Psoas muscle (tissue), 8 donors: Measurements from ENCODE around the gene SIRPA. TPM values are rescaled to one million over a fixed set of nuclear protein-coding genes. Genes with fewer than 3 reads are reported as not detected.
A peak's percentile ranks its signal among the peaks of the same experiment; 100 is the strongest.

Experiments used
- ATAC-seq, 4 donors: fragments of 200-7000 bp; cut with Tn5 transposase; one replicate each; pipeline ENCODE4 v1.9.1; 2020; ENCODE audit warnings: moderate library complexity in 3 of 4, mild to moderate bottlenecking in 2 of 4
- DNase-seq, 2 donors: peaks; one replicate each; pipeline ENCODE4 v3.0.0-alpha.2; 2020
- H3K27ac ChIP-seq: fragments of 200-600 bp; one replicate; pipeline ENCODE4 v1.8.0; 2022
- H3K27me3 ChIP-seq, 3 donors: fragments of 200-600 bp in 1 of 3; one replicate each; pipeline versions ENCODE4 v1.6.1 to v1.8.0; 2013 to 2022; ENCODE audit warnings: low read length in 2 of 3, mild to moderate bottlenecking in 2 of 3, moderate library complexity in 1 of 3; ENCODE audit not compliant: insufficient read depth in 3 of 3
- H3K36me3 ChIP-seq, 2 donors: fragments of 200-600 bp in 1 of 2; one replicate each; pipeline versions ENCODE4 v1.6.1 to v1.8.0; 2013 to 2022; ENCODE audit warnings: low read depth in 1 of 2, mild to moderate bottlenecking in 1 of 2, moderate library complexity in 1 of 2; ENCODE audit not compliant: insufficient read depth in 1 of 2
- H3K4me1 ChIP-seq: fragments of 200-600 bp; one replicate; pipeline ENCODE4 v1.8.0; 2022
- H3K4me3 ChIP-seq: fragments of 200-600 bp; one replicate; pipeline ENCODE4 v1.8.0; 2022; ENCODE audit warnings: mild to moderate bottlenecking
- H3K9me3 ChIP-seq: fragments of 200-600 bp; one replicate; pipeline ENCODE4 v1.8.0; 2022
- WGBS, 3 donors: extraction: QIAGEN DNeasy Blood & Tissue Kit; methylation state at CpG; one replicate each; pipeline versions ENCODE4 v1.1.6 to v1.1.7; 2013; 5-methylcytosine and 5-hydroxymethylcytosine counted together
- intact Hi-C, 2 donors: fragments of 100-400 bp; cut with DNase I; formaldehyde crosslinking; loops; one replicate each; pipeline versions ENCODE4 v1.11.0 to v1.14.2; 2022
- polyA plus RNA-seq, 3 donors: library from polyadenylated mRNA; stranded (reverse); fragments of 200-250 nt; gene quantifications; one replicate each; pipeline ENCODE4 v1.2.3, GENCODE V29; 2013
- total RNA-seq, 4 donors: library from RNA; stranded (reverse); fragmentation: NEBNext Ultra II Directional in 2 of 4; extraction: Animal tissue kit (Norgen Biotek cat#: 25700) in 2 of 4; gene quantifications; one replicate each; pipeline versions ENCODE4 v1.2.1 to v1.2.4, GENCODE V29; 2021 to 2023
- TF ChIP-seq, protein P1 (sequence below): fragments of 200-600 bp; IDR thresholded peaks from one replicate; pipeline ENCODE4 v1.8.0; 2022; ENCODE audit warnings: antibody characterized with exemption
- donor health status: healthy with polysubstance abuse.
- donor health status: DM: no; HTN: no; CAD: no; lungs with moderate emphysema.
- donor health status: Bipolar disorder and iron deficiency.
- donor health status: healthy.
- donor health status: DM: yes; HTN: yes; CAD: no.
- donor health status: DM: no; HTN: no; CAD: no.
- donor health status: DM: no; HTN: no; CAD: no.
- donor health status: DM: yes; HTN: yes; CAD: no.

The SIRPA gene
- total and polyA plus RNA-seq, 7 donors, result 6.2 to 42.9 (median 15.3) TPM

DNA sequence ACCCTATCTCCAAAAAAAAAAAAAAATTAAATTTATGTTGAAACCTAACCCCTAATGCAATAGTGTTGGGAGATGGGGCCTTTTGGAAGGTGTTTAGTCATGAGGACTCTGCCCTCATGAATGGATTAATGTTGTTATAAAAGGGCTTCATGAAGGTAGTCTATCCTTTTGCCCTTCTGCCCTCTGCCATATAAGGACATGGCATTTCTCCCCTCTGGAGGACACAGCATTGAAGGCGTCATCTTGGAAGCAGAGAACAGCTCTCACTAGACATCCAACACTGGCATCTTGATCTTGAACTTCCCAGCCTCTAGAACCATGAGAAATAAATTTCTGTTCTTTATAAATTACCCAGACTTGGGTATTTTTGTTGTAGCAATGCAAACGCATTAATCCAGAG, 63.2 kb downstream of the SIRPA start:
- Histone ChIP-seq H3K4me3 (no peak overlapping the region), H3K27ac (no peak overlapping the region), H3K4me1 (peaks cover 2% of the 10 kb centered on the region), H3K36me3 (no peaks in the 10 kb centered on the region), H3K27me3 (peaks cover 0 to 3% (median 0%) of the 10 kb centered on the region in 3 donors), H3K9me3 (no peaks in the 10 kb centered on the region)
- intact Hi-C loops, result no loop called here
- no peak for DNase-seq
- ATAC-seq, result no peak
- 70 to 81% (median 80%) methylated on average over 2 of the region's 2 CpGs for WGBS, 3 donors
- TF ChIP-seq, protein P1, sequence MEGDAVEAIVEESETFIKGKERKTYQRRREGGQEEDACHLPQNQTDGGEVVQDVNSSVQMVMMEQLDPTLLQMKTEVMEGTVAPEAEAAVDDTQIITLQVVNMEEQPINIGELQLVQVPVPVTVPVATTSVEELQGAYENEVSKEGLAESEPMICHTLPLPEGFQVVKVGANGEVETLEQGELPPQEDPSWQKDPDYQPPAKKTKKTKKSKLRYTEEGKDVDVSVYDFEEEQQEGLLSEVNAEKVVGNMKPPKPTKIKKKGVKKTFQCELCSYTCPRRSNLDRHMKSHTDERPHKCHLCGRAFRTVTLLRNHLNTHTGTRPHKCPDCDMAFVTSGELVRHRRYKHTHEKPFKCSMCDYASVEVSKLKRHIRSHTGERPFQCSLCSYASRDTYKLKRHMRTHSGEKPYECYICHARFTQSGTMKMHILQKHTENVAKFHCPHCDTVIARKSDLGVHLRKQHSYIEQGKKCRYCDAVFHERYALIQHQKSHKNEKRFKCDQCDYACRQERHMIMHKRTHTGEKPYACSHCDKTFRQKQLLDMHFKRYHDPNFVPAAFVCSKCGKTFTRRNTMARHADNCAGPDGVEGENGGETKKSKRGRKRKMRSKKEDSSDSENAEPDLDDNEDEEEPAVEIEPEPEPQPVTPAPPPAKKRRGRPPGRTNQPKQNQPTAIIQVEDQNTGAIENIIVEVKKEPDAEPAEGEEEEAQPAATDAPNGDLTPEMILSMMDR, result no peak

DNA sequence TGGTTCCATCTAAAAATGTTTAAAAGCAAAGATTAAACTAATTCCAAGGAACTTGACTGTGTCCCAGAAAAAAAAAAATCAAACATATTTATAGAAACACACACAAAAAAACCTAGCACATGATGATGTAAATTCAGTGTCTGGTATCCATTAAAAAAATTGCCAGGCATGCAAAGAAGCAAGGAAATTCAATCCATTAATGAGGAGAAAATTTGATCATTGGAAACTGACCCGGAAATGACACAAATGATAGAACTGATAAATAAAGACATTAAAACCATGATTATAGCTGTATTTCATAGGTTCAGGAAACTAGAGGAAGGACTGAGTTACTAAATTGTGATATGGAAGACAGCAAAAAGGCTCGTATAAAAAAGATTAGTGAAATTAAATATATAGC, 63.9 kb downstream of the SIRPA start:
- H3K36me3 ChIP-seq, result no peaks in the 10 kb centered on the region
- H3K27ac ChIP-seq, result no peak overlapping the region
- H3K9me3 ChIP-seq, result no peaks in the 10 kb centered on the region
- DNase-seq (no peak), ATAC-seq (no peak)
- intact Hi-C loops, result no loop called here
- no peaks in the 10 kb centered on the region for H3K4me1 ChIP-seq
- TF ChIP-seq, protein P1, result no peak
- 72 to 81% (median 73%) methylated on average over 2 of the region's 2 CpGs for WGBS, 3 donors
- no peak overlapping the region for H3K4me3 ChIP-seq
- H3K27me3 ChIP-seq, result peaks cover 0 to 3% (median 0%) of the 10 kb centered on the region in 3 donors

DNA sequence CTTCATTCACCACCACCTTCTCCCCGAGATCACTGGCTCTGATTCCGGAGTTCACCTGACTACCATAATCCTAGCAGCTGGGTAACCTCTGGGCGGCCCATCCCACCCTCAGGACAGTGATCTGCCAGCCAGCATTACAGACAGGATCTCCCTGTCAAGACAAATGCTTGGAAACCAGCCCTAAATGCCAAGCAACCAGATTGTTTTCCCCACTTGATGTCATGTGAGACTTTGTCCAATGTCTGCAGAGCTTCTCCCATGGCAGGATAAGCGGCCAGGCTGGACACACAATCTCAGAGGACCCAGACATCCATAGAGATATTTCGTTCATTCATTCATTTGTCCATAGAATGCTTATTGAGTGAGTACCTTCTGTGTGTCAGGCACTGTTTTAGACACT, 66.2 kb downstream of the SIRPA start:
- ATAC-seq (peak in 2 of 4 donors; percentile 28 to 33), DNase-seq (no peak)
- H3K4me3 ChIP-seq, result no peak overlapping the region
- H3K9me3 ChIP-seq, result no peaks in the 10 kb centered on the region
- H3K27me3 ChIP-seq, result peaks cover 0 to 3% (median 0%) of the 10 kb centered on the region in 3 donors
- 45 to 71% (median 52%) methylated on average over 5 of the region's 5 CpGs for WGBS, 3 donors
- intact Hi-C loops, result loop anchor here in 1 of 2 donors (10.0 kb wide), 1 partner anchor 157 kb away; no protein-coding TSS in a partner anchor
- H3K4me1 ChIP-seq, result peaks cover 7% of the 10 kb centered on the region
- TF ChIP-seq, protein P1, result no peak
- H3K27ac ChIP-seq, result no peak overlapping the region
- no peaks in the 10 kb centered on the region for H3K36me3 ChIP-seq

DNA sequence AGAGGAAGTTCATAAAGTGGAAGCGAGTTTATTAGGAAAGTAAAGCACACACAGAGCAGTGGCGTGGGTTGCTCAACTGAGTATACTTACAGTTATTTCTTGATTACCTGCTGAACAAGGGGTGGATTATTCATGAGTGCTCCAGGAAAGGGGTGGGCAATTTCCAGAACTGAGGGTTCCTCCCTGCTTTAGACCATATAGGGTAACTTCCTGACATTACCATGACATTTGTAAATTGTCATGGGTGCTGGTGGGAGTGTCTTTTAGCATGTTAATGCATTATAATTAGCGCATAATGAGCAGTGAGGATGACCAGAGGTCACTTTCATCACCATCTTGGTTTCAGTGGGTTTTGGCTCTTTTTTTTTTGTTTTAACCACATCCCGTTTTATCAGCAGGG, 68.9 kb downstream of the SIRPA start:
- Histone ChIP-seq H3K27ac (no peak overlapping the region), H3K4me1 (peaks cover 7% of the 10 kb centered on the region), H3K4me3 (no peak overlapping the region), H3K9me3 (no peaks in the 10 kb centered on the region), H3K27me3 (peaks cover 0 to 5% (median 0%) of the 10 kb centered on the region in 3 donors), H3K36me3 (no peaks in the 10 kb centered on the region)
- TF ChIP-seq, protein P1, result no peak
- intact Hi-C loops, result loop anchor here (2.0 to 10.0 kb wide), 2 partner anchors 159 to 209 kb away; no protein-coding TSS in a partner anchor
- ATAC-seq, result no peak
- DNase-seq, result no peak
- WGBS, 3 donors, result 76 to 83% (median 78%) methylated on average over 4 of the region's 4 CpGs
